ENCODE measurements around the gene MYH11.

- no peak for TF ChIP-seq CTCF (IDR thresholded peaks at IDR 0.05)
- TF ChIP-seq POLR2A (IDR thresholded peaks at IDR 0.05) = no peak
These were observed 81.0 kb downstream of the MYH11 start for GRCh38 chr16:15775663-15776304.
